ENCODE data around the gene SLITRK1.

SLITRK1 gene

DNA sequence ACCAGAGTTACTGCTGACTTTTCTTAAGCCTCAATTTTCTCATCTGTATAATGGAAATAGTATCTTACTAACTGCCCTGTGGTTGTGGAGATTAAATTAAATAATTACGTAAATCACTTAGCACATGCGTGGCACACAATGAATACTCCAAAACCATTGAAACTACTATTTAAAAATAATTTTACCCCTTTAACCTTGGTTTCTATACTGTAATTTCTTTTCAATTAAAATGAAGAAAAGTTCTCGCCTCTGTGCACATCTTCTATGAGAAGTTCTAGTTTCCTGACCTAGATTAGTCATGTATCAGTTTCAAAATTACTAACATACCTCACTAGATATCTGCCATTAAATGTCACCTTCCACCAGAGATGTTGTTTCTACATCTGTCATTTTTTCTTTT, 5.7 kb downstream of the SLITRK1 start:
- no peak for DNase-seq

DNA sequence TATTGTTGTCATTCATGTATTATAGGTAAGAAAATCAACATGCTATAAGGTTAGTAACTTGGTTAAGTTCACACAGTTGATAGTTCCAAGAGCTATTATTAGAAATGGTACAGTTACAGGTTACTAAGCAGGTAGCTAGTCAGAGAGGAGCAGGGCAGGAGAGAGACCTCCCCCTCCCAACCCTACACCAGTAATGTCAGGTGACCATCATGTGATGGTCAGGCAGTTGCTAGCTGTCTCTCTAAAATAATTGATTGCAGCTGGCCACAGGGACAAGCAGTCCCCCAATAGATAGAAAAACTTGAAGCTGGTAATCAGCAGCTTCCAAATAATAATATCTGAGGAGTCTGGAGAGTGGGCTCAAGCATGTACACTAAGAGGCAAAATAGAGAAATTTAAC, 14.6 kb downstream of the SLITRK1 start:
- no peak for DNase-seq

DNA sequence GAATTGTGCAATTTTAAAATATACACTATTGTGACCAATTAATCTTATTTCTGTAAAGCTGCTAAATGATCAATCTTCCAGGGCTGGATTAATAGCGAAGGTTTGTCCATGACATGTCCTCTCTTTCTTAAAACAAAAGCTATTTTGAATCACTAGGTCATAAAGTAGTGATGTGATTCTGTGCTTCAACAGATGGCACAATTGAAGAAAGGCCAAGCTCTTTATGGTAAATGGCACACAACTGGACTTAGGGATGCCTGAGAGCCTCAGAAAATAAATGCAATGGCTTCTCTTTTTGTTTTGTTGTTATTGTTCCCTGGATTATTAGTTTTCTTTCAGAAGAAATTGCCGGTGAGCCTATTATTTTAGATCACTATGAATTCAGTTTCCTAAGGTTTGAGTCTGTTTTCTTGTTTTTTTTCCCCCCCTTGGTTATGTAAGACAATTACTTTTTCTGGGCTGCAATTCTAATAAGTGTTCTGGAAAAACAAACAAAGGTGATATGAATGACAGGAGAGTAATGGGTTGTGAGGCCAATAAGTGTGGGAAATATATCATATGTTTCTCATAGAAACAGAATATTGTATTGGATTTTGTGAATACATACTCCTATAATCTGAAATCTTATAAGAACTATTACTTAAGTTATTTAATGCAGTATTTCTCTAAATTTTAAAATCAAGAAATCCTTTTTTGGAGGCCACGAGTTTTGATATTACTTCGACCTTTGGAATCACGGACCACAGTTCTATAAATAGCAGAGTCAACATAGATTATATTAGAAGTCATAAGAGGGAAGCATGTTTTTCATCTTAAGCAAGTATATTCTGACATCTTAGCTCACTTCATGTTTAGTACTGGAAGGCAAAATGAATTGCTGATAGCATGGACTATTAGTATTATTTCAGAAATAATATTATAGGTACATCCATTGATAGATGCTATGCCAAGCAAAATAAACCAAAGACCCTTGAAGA, 16.8 kb downstream of the SLITRK1 start:
- DNase-seq: no peak

DNA sequence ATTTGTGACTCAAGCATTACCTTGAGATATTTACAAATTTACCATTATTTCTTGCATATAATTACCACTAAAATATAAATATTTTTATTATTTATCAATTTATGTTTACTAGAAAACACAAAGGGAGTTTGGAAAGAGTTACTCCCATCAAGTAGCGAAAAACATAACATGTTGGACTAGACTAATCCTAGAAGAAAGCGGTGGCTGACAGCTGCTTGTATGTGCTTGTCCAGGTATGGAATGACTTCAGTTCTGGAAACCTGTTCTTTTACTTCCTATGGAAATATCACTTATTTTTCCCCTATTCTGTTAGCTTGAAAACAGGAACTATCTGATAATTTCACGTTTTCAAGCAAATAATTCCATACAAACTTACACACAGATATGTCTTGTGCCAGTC, 28.5 kb downstream of the SLITRK1 start:
- DNase-seq: no peak

DNA sequence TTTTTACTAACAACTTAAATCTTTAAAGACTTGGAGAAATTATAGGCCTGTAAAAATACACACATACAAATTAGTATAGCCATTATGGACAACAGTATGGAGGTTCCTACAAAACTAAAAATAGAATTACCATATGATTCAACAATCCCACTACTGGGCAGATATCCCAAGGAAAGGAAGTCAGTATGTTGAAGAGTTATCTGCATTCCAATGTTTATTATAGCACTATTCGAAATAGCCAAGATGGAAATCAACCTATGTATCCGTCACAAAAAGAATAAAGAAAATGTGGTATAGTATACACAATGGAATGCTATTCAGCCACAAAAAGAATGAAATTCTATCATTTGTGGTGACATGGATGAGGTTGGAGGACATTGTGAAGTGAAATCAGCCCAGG, 37.2 kb downstream of the SLITRK1 start:
- no peak for DNase-seq

DNA sequence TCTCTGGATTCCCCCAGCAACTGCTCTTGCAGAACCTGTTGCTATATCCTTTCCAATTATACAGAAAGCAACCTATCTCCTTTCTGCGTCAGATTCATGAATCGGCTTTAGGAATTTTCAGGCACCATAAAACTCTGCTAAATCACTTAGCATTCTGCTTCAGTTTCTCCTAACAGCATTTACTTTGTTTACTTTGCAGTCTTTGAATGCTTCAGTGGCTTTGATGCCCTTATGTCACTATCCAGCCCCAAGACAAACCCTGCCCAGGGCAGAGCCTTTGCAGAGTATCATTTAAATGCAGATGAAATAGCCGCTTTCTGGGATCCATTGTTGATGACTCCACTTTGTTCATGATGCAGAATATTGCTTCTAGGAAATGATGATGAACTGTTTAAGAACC, 43.1 kb downstream of the SLITRK1 start:
- no peak for DNase-seq

DNA sequence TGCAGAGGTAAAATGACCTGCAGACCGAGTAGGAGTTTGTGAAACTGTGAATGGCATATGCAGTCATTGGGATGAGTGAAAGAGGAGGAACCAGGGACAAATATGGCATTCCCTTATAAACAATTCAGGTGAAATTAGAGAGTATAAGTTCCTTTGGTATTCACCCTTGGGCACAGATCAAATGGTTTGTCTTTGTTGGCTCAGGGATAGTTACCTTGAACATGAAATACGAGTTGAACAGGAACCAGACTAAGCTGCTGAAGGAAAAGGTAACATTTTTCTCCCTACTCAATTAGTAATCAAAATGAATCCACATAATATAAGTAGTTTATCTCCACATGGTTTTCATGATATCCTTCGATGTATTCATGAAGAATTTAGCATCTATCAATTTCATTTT, 50.5 kb downstream of the SLITRK1 start:
- no peak for DNase-seq

DNA sequence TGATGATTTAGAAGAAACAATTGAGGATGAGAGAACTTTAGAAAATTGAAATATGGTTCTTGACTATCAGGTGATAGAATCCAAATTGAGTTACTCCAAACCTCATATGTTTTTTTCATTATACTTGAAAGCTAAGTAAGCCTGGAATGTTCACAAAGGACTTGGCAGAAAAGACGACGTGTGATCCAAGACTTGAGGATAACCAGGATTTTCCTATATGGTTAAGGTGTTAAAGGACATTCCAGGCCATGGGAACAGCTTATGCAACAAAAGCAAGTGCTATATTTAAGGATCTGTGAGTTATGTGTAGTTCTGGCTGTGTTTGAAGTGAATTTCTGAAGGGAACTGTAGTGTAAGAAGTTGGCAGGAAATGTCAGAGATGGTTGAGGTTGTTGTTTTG, 52.5 kb downstream of the SLITRK1 start:
- DNase-seq: no peak

DNA sequence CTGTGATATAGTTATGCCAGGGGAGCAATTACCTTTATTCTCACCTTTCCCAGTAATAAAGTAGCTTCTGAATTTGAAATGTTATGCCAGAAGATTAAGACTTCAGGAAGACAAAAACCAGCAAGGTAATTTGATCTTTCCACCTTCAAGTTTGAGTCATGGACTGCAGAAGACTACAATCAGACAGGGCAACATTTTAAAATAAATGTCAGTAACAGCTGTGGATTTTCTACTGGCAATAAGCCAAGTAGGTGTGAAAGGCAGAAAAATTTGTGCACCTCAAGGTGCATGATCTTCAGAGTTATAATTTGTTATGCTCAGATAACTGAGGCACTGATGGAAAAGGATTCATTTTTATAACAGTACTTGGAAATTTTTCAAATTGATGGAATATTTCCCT, 54.9 kb downstream of the SLITRK1 start:
- DNase-seq: no peak

Data from anterior cingulate cortex (tissue), 58 donors.